Tibial nerve (tissue), 4 donors: Measurements from ENCODE around the gene SHC2. TPM values are rescaled to one million over a fixed set of nuclear protein-coding genes. Genes with fewer than 3 reads are reported as not detected.

Source experiments
- DNase-seq, 2 donors: peaks; one replicate each; pipeline ENCODE4 v3.0.0-alpha.2; 2019; ENCODE audit warnings: low spot score in 2 of 2
- H3K27ac ChIP-seq, 4 donors: fragments of 200-600 bp; sonication (generic) in 3 of 4; one replicate each; pipeline ENCODE4 v1.5.1; 2017 to 2019; ENCODE audit warnings: mild to moderate bottlenecking in 1 of 4
- H3K27me3 ChIP-seq, 2 donors: fragments of 200-600 bp; sonication (generic) in 1 of 2; one replicate each; pipeline versions ENCODE4 v1.5.1 to v1.6.0; 2017 to 2019
- H3K36me3 ChIP-seq, 3 donors: fragments of 200-600 bp; sonication (generic); one replicate each; pipeline ENCODE4 v1.5.1; 2018 to 2019
- H3K4me1 ChIP-seq, 4 donors: fragments of 200-600 bp; sonication (generic) in 3 of 4; one replicate each; pipeline ENCODE4 v1.5.1; 2017 to 2019
- H3K4me3 ChIP-seq, 4 donors: fragments of 200-600 bp; sonication (generic) in 3 of 4; one replicate each; pipeline ENCODE4 v1.5.1; 2017 to 2019; ENCODE audit warnings: mild to moderate bottlenecking in 1 of 4, moderate library complexity in 1 of 4
- H3K9me3 ChIP-seq, 4 donors: fragments of 200-600 bp; sonication (generic) in 3 of 4; one replicate each; pipeline ENCODE4 v1.5.1; 2017 to 2019
- EP300 ChIP-seq, 2 donors: sonication (generic); formaldehyde crosslinking; IDR thresholded peaks; one replicate each; pipeline ENCODE4 v1.6.1; 2017; ENCODE audit warnings: antibody characterized with exemption in 2 of 2, mild to moderate bottlenecking in 1 of 2
- POLR2A ChIP-seq, 2 donors: fragments of 450-650 bp; IDR thresholded peaks; one replicate each; pipeline ENCODE4 v1.6.1; 2017; ENCODE audit warnings: antibody characterized with exemption in 2 of 2, mild to moderate bottlenecking in 2 of 2, moderate library complexity in 2 of 2
- WGBS, 2 donors: methylation state at CpG; one replicate each; pipeline ENCODE4 v1.1.5; 2018; 5-methylcytosine and 5-hydroxymethylcytosine counted together
- total RNA-seq, 4 donors: library from RNA; depleted of rRNA; stranded (reverse); fragments of >200 nt; gene quantifications; one replicate each; pipeline ENCODE4 v1.1.0, GENCODE V29; 2016
- TF ChIP-seq, protein P1 (sequence below), 5 experiments: fragments of 200-600 bp in 3 of 5; fragments of 450-650 bp in 2 of 5; sonication (generic) in 3 of 5; IDR thresholded peaks; one replicate each; pipeline ENCODE4 v1.5.1; 2016 to 2019; ENCODE audit warnings: antibody characterized with exemption in 5 of 5, mild to moderate bottlenecking in 3 of 5, moderate library complexity in 2 of 5

Gene SHC2
- total RNA-seq, 4 donors from 2014 or later, result 13.5 to 41.1 (median 22.9) TPM

DNA sequence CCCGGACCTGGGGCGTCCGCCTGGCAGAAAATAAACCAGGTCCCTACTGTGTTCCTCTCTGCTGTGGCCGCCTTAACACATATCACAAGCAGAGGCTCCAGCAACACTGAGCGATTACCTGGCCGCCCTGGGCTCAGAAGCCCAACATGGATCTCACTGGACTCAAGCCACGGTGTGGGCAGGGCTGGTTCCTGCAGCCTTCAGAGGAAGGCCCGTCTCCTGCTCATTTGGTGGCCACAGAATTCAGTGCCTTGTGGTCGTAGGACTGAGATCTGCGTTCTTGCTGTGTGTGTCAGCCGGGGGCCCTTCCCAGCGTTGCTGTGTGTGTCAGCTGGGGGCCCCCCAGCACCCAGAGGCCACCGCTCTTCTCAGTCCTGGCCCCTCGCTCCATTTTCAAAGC lies 82.1 kb downstream of the SHC2 start:
- no peaks in the 10 kb centered on the region for H3K36me3 ChIP-seq
- no peak overlapping the region for H3K4me3 ChIP-seq
- H3K27me3 ChIP-seq, result peaks cover 0 to 34% of the 10 kb centered on the region in 2 donors
- no peak overlapping the region for H3K27ac ChIP-seq
- H3K4me1 ChIP-seq, result no peaks in the 10 kb centered on the region
- TF ChIP-seq POLR2A (IDR thresholded peaks at IDR 0.05) (no peak), EP300 (IDR thresholded peaks at IDR 0.05) (no peak)
- TF ChIP-seq, protein P1, sequence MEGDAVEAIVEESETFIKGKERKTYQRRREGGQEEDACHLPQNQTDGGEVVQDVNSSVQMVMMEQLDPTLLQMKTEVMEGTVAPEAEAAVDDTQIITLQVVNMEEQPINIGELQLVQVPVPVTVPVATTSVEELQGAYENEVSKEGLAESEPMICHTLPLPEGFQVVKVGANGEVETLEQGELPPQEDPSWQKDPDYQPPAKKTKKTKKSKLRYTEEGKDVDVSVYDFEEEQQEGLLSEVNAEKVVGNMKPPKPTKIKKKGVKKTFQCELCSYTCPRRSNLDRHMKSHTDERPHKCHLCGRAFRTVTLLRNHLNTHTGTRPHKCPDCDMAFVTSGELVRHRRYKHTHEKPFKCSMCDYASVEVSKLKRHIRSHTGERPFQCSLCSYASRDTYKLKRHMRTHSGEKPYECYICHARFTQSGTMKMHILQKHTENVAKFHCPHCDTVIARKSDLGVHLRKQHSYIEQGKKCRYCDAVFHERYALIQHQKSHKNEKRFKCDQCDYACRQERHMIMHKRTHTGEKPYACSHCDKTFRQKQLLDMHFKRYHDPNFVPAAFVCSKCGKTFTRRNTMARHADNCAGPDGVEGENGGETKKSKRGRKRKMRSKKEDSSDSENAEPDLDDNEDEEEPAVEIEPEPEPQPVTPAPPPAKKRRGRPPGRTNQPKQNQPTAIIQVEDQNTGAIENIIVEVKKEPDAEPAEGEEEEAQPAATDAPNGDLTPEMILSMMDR (IDR thresholded peaks at IDR 0.05), result no peak
- 80 to 84% methylated on average over 13 to 14 of the region's 14 CpGs for WGBS, 2 donors
- no peaks in the 10 kb centered on the region for H3K9me3 ChIP-seq
- no peak for DNase-seq

DNA sequence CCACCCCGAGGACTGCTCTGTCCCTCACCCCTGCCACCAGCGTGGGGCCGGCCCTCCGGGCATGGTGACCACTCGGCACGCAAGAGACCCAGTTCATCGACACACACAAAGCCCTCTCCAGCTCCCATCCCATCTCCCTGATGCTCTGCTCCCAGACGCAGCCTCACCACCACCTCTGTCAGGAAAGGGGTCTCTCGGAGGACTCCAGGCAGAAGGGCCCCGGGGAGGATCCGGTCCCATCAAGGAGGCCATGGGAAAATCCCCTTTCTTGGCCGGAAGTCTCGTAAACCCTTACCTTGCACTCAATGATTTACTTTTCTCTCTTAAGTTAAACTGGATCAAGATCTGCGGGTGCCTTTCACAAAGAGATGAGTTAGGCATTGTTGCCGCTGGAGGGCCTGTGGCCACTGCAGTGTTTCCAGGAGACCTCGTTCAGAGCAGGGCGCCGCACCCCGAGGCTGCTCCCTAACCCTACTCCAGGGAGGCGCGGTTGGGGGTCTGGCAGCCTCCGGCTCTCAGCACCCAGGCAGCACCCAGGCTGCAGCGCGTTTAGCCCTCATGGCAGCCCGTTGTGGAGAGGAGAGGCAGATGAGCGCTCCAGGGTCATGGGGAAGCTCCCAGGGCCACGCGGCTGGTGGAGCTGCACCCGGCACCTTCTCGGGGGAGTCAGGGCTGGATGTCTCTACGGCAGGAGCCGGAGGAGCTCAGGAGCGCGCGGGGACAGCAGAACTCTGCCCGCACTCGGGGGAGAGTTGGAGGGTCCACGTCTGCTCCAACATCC lies 82.8 kb downstream of the SHC2 start:
- no peaks in the 10 kb centered on the region for H3K9me3 ChIP-seq
- no peak for DNase-seq
- no peaks in the 10 kb centered on the region for H3K36me3 ChIP-seq
- no peak overlapping the region for H3K27ac ChIP-seq
- TF ChIP-seq, protein P1 (IDR thresholded peaks at IDR 0.05), result no peak
- TF ChIP-seq POLR2A (IDR thresholded peaks at IDR 0.05) (no peak), EP300 (IDR thresholded peaks at IDR 0.05) (no peak)
- no peaks in the 10 kb centered on the region for H3K4me1 ChIP-seq
- peaks cover 0 to 34% of the 10 kb centered on the region in 2 donors for H3K27me3 ChIP-seq
- WGBS, 2 donors, result 56 to 65% methylated on average over 35 to 38 of the region's 38 CpGs
- no peak overlapping the region for H3K4me3 ChIP-seq

DNA sequence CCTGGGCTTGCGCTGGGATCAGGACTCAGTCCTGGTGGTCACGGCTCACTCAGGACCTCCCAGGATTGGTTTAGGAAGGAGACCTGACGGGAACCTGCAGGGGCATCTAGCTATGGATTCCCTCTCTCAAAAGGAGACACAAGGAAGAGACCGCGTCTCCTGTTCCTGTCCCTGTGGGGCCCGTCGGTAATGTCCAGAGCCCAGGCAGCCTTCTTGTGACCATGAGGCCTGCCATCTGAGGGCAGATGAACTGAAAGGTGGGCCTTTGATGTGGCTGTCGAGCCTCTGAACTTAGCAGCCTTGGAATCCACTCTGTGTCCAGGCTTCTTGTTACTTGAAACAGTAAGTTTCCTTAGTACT lies 84.7 kb downstream of the SHC2 start:
- Histone ChIP-seq H3K27me3 (peaks cover 0 to 39% of the 10 kb centered on the region in 2 donors), H3K4me3 (no peak overlapping the region), H3K36me3 (no peaks in the 10 kb centered on the region), H3K4me1 (no peaks in the 10 kb centered on the region), H3K27ac (no peak overlapping the region), H3K9me3 (no peaks in the 10 kb centered on the region)
- WGBS, 2 donors, result 78 to 90% methylated on average over 7 to 8 of the region's 8 CpGs
- TF ChIP-seq POLR2A (IDR thresholded peaks at IDR 0.05) (no peak), EP300 (IDR thresholded peaks at IDR 0.05) (no peak)
- TF ChIP-seq, protein P1 (IDR thresholded peaks at IDR 0.05), result no peak
- DNase-seq, result no peak

DNA sequence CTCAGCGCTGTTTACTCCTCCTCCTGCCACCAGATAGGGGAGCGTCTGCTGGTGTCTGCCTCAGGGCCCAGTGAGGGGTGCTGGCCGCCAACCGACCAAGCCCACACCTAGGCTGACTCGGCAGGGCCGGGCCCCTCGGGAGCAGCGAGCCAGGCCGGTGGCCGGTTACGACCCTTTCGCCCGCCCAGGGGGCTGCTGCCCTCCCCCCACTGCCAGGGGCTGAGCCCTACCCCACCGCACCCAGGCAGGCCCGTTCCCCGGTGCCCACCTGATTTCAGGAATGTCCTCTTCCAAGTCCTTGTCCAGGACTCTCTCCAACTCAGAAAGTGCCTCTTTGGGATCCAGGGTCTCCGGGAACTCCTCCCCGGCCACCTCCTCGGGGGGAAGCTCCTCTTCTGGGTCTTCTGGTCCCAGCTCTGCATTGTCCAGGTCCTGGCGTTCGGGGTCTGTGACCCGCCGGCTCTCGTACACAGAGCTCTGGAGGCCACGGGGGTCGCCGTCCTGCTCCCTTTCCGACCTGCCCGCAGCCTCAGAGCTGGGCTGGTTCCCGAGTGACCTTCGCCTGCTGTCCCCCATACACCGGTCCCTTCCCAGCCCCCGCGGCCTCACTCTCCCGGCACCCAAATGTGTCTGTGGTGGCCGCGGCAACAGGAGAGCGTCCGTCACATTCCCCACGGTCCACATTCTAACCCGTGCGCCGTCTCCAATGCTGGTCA lies 85.3 kb downstream of the SHC2 start:
- TF ChIP-seq, protein P1 (IDR thresholded peaks at IDR 0.05), result no peak
- TF ChIP-seq EP300 (IDR thresholded peaks at IDR 0.05) (no peak), POLR2A (IDR thresholded peaks at IDR 0.05) (no peak)
- Histone ChIP-seq H3K36me3 (no peaks in the 10 kb centered on the region), H3K27ac (no peak overlapping the region), H3K4me1 (no peaks in the 10 kb centered on the region), H3K9me3 (no peaks in the 10 kb centered on the region), H3K4me3 (no peak overlapping the region), H3K27me3 (peaks cover 0 to 39% of the 10 kb centered on the region in 2 donors)
- no peak for DNase-seq
- WGBS, 2 donors, result 78% methylated on average over 35 to 43 of the region's 43 CpGs

DNA sequence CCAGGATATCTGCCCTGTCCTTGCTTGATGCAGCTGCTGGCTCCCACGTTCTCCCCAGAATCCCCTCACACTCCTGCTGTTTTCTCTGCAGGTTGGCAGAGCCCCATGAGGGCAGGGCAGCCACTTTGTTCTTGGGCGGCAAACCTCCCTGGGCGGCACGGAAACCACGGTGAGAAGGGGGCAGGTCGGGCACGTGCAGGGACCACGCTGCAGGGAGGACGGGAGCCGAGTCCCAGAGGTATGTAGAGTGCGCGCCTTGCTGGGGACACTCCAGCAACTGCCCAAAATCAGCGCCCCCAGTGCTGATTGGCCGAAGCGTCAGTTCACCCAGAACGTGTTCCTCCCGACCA lies 86.0 kb downstream of the SHC2 start:
- Histone ChIP-seq H3K9me3 (no peaks in the 10 kb centered on the region), H3K36me3 (no peaks in the 10 kb centered on the region), H3K4me3 (no peak overlapping the region), H3K27ac (no peak overlapping the region), H3K4me1 (no peaks in the 10 kb centered on the region), H3K27me3 (peaks cover 0 to 39% of the 10 kb centered on the region in 2 donors)
- TF ChIP-seq POLR2A (IDR thresholded peaks at IDR 0.05), result no peak
- TF ChIP-seq, protein P1 (IDR thresholded peaks at IDR 0.05), result no peak
- no peak for TF ChIP-seq EP300 (IDR thresholded peaks at IDR 0.05)
- no peak for DNase-seq
- 70 to 81% methylated on average over 17 of the region's 17 CpGs for WGBS, 2 donors
